Adrenal gland (tissue), 12 donors: ENCODE measurements around the gene KLB. TPM values are rescaled to one million over a fixed set of nuclear protein-coding genes. Genes with fewer than 3 reads are reported as not detected.
"Not testable (repeated sequence)": the region's sequence is repeated elsewhere in the genome, so short reads cannot be mapped to it uniquely, and the experiment has no call there.

Source experiments
- DNase-seq, 7 donors: peaks; one replicate each; pipeline ENCODE4 v3.0.0-alpha.2; 2019 to 2020
- H3K27ac ChIP-seq, 5 donors: fragments of 200-600 bp; sonication (generic) in 4 of 5; 1 replicate in 3 of 5; 2 replicates in 2 of 5; pipeline versions ENCODE4 v1.5.1 to v1.8.0; 2016 to 2020; ENCODE audit warnings: mild to moderate bottlenecking in 1 of 5
- H3K27me3 ChIP-seq: fragments of 200-600 bp; 2 replicates; pipeline ENCODE4 v1.8.0; 2021
- H3K36me3 ChIP-seq, 2 donors: fragments of 200-600 bp; replicated peaks in 1 of 2; 1 replicate in 1 of 2; 2 replicates in 1 of 2; pipeline versions ENCODE4 v1.5.1 to v1.8.0; 2018 to 2022
- H3K4me1 ChIP-seq, 2 donors: fragments of 200-600 bp; replicated peaks in 1 of 2; 1 replicate in 1 of 2; 2 replicates in 1 of 2; pipeline versions ENCODE4 v1.5.1 to v1.8.0; 2018 to 2021
- H3K4me3 ChIP-seq, 4 donors: fragments of 200-600 bp; sonication (generic) in 3 of 4; one replicate each; pipeline ENCODE4 v1.5.1; 2016 to 2018
- H3K9me3 ChIP-seq, 3 donors: fragments of 200-600 bp; sonication (generic) in 1 of 3; replicated peaks in 1 of 3; 1 replicate in 2 of 3; 2 replicates in 1 of 3; pipeline versions ENCODE4 v1.5.1 to v1.8.0; 2016 to 2021
- POLR2A ChIP-seq, 2 donors: fragments of 450-650 bp; IDR thresholded peaks; one replicate each; pipeline ENCODE4 v1.6.1; 2017; ENCODE audit warnings: antibody characterized with exemption in 2 of 2, mild to moderate bottlenecking in 2 of 2, moderate library complexity in 1 of 2
- WGBS, 4 donors: extraction: QIAGEN DNeasy Blood & Tissue Kit in 2 of 4; methylation state at CpG; one replicate each; pipeline versions ENCODE4 v1.1.5 to v1.1.7; 2013 to 2017; 5-methylcytosine and 5-hydroxymethylcytosine counted together
- intact Hi-C, 2 donors: fragments of 100-400 bp; cut with DNase I; formaldehyde crosslinking; loops; one replicate each; pipeline versions ENCODE4 v1.14.1 to v1.15.0; 2022 to 2023
- polyA plus RNA-seq, 3 donors: library from polyadenylated mRNA; stranded (reverse); fragments of 200-250 nt in 2 of 3; fragments of 350-450 nt in 1 of 3; fragmentation: Illumina TruSeq in 1 of 3; extraction: RNeasy Lipid Tissue Mini Kit (QIAGEN cat#74804) in 1 of 3; gene quantifications; one replicate each; pipeline ENCODE4 v1.2.3, GENCODE V29; 2013 to 2014
- total RNA-seq, 9 donors: library from RNA; depleted of rRNA in 4 of 9; stranded (reverse); fragments of >200 nt in 4 of 9; fragments of 120-200 nt in 1 of 9; fragmentation: NEBNext Ultra II Directional in 1 of 9; extraction: Animal tissue kit (Norgen Biotek cat#: 25700) in 1 of 9; gene quantifications; one replicate each; pipeline versions ENCODE4 v1.1.0 to v1.2.4, GENCODE V29; 2013 to 2023
- TF ChIP-seq, protein P1 (sequence below), 6 experiments: fragments of 450-650 bp in 4 of 6; fragments of 200-600 bp in 2 of 6; sonication (generic) in 1 of 6; IDR thresholded peaks; 1 replicate in 5 of 6; 2 replicates in 1 of 6; pipeline versions ENCODE4 v1.5.1 to v1.8.0; 2016 to 2021; ENCODE audit warnings: antibody characterized with exemption in 6 of 6, mild to moderate bottlenecking in 2 of 6, moderate library complexity in 1 of 6
- donor health status: healthy with polysubstance abuse.
- donor health status: Bipolar disorder and iron deficiency.
- donor health status: DM: yes; HTN: yes; CAD: no.
- donor health status: DM: no; HTN: no; CAD: no.
- donor health status: DM: no; HTN: no; CAD: no.
- donor health status: DM: yes; HTN: yes; CAD: no.

Gene KLB
- total and polyA plus RNA-seq, 12 donors = under 0.01 to 1.1 (median 0.15) TPM; not detected in 2

DNA sequence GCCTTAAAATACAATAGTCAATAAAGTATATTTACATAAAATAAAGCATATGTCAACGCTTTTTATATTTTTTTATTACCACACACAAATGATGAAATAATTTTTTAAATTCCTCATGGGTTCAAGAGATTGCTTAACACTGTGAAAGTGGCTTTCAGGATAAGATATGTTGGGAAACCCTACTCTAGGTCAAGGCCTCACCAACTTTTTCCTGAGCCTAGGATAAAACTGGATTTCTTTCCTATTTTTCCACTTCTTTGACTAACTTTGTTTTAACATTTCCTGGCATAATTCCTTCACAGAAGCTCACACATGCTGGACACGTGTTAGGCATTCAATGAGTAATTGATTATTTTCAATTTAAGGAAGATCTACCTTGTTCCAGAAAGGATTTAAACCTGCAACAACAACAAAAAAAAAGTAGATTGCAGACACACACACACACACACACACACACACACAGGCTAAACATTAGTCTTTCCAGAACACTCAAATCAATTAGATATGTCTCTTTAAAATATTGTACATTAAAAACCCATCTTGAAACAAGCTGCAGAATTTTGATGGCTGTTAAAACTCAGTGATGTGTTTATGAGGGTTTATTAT is 9.1 kb downstream of the KLB start:
- Histone ChIP-seq H3K4me1 (no peaks in the 10 kb centered on the region), H3K4me3 (no peak overlapping the region), H3K27ac (no peak overlapping the region), H3K27me3 (no peaks in the 10 kb centered on the region), H3K36me3 (no peaks in the 10 kb centered on the region), H3K9me3 (no peaks in the 10 kb centered on the region)
- intact Hi-C loops = no loop called here
- no peak for TF ChIP-seq POLR2A (IDR thresholded peaks at IDR 0.05)
- TF ChIP-seq, protein P1, sequence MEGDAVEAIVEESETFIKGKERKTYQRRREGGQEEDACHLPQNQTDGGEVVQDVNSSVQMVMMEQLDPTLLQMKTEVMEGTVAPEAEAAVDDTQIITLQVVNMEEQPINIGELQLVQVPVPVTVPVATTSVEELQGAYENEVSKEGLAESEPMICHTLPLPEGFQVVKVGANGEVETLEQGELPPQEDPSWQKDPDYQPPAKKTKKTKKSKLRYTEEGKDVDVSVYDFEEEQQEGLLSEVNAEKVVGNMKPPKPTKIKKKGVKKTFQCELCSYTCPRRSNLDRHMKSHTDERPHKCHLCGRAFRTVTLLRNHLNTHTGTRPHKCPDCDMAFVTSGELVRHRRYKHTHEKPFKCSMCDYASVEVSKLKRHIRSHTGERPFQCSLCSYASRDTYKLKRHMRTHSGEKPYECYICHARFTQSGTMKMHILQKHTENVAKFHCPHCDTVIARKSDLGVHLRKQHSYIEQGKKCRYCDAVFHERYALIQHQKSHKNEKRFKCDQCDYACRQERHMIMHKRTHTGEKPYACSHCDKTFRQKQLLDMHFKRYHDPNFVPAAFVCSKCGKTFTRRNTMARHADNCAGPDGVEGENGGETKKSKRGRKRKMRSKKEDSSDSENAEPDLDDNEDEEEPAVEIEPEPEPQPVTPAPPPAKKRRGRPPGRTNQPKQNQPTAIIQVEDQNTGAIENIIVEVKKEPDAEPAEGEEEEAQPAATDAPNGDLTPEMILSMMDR (IDR thresholded peaks at IDR 0.05) = no peak
- DNase-seq = peak in 1 of 7 donors; percentile 12
- 37 to 43% (median 42%) methylated on average over 2 of the region's 2 CpGs for WGBS, 4 donors

DNA sequence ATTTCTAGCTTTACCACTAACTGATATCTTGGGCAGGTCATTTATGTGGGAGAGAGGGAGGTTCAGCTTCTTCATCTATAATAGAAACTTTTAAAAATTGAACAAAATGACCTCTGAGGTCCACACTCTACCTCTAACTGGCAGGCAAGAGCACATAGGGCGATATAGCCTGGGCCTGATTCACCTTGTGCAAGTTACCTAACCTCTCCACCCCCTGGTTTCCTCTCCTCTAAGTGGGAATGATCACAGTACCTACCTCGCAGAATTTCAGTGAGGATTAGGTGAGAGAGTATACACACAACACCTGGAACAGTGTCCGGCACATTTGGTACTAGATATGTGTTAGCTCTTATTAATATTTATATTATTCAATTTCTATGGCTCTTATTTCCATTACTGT is 15.5 kb downstream of the KLB start:
- Histone ChIP-seq H3K4me3 (no peak overlapping the region), H3K27me3 (no peaks in the 10 kb centered on the region), H3K36me3 (no peaks in the 10 kb centered on the region), H3K27ac (no peak overlapping the region), H3K9me3 (no peaks in the 10 kb centered on the region), H3K4me1 (no peaks in the 10 kb centered on the region)
- no peak for DNase-seq
- intact Hi-C loops = no loop called here
- no peak for TF ChIP-seq POLR2A (IDR thresholded peaks at IDR 0.05)
- TF ChIP-seq, protein P1 (IDR thresholded peaks at IDR 0.05) = no peak
- WGBS, 4 donors = 84 to 95% (median 90%) methylated on average over 3 of the region's 3 CpGs

DNA sequence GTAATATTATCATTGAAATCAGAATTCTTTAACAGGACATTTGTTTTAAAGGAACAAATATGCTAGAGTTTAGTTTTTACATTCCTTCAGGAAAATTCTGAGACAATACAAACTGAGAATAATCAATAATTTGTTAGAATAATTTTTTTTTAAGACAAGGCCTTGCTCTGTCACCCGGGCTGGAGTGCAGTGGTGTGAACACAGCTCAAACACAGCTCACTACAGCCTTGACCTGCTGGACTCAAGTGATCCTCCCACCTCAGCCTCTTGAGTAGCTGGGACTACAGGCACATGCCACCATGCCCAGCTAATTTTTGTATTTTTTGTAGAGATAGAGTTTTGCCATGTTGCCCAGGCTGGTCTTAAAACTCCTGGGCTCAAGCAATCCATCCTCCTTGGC is 18.6 kb downstream of the KLB start:
- H3K4me3 ChIP-seq, H3K36me3 ChIP-seq, intact Hi-C loops, DNase-seq, H3K27ac ChIP-seq, H3K4me1 ChIP-seq, H3K9me3 ChIP-seq, H3K27me3 ChIP-seq: not testable (repeated sequence)
- WGBS, 4 donors = 58 to 64% (median 59%) methylated on average over 1 of the region's 1 CpG

DNA sequence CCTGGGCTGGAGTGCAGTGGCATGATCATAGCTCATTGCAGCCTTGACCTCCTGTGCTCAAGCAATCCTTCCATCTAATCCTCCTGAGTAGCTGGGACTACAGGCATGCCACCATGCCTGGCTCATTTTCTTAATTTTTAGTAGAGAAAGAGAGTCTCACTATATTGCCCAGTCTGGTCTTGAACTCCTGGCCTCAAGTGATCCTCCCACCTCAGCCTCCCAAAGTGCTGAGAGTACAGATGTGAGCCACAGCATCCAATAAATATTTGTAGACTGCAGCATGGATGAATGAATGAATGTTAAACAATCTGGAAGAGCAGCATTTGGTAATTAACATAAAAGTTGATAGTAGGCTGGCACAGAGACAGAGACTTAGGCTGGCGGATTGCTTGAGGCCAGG is 20.0 kb downstream of the KLB start:
- TF ChIP-seq, protein P1 (IDR thresholded peaks at IDR 0.05) = no peak
- no peak for TF ChIP-seq POLR2A (IDR thresholded peaks at IDR 0.05)
- Histone ChIP-seq H3K36me3 (no peaks in the 10 kb centered on the region), H3K9me3 (no peaks in the 10 kb centered on the region), H3K4me3 (no peak overlapping the region), H3K4me1 (no peaks in the 10 kb centered on the region), H3K27ac (no peak overlapping the region), H3K27me3 (no peaks in the 10 kb centered on the region)
- no peak for DNase-seq
- 90 to 94% (median 92%) methylated on average over 1 of the region's 1 CpG for WGBS, 4 donors
- intact Hi-C loops = no loop called here

DNA sequence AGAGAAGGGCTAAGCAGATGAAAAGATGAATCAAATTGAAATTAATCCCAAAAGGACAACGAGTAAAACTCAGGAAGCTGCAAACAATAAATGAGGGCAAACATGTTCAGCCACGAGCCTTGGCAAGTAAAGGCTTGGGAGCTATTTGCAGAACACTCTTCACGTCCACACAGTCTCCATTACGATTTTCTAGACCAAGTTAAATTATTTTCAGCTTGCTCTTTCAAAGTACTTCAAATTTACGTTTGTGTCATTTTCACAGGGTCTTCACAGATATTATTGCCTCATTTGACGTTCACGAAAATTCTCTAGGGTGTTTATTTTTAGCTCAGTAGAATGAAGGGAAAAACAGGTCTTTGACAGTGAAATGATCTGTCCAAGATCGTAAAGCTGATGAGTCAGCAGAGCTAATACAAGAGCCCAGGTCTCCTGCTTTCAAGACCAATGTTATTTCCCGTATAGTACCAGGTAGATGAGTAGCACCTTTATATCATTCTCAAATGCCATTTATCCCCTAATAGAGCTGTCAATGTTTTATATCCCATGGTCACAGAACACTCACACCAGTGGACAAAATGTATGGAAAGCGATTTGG is 20.9 kb downstream of the KLB start:
- no peaks in the 10 kb centered on the region for H3K27me3 ChIP-seq
- H3K4me3 ChIP-seq = no peak overlapping the region
- intact Hi-C loops = no loop called here
- no peaks in the 10 kb centered on the region for H3K36me3 ChIP-seq
- 60 to 69% (median 66%) methylated on average over 10 of the region's 10 CpGs for WGBS, 4 donors
- H3K9me3 ChIP-seq = no peaks in the 10 kb centered on the region
- no peaks in the 10 kb centered on the region for H3K4me1 ChIP-seq
- DNase-seq = no peak
- H3K27ac ChIP-seq = no peak overlapping the region
- TF ChIP-seq, protein P1 (IDR thresholded peaks at IDR 0.05) = no peak
- no peak for TF ChIP-seq POLR2A (IDR thresholded peaks at IDR 0.05)
